HG03460 (cell line): ENCODE measurements around the gene TENM4.

Experiments
- ATAC-seq: cut with Tn5 transposase; IDR thresholded peaks from one replicate; pipeline ENCODE4 v1.9.1; 2021; ENCODE audit not compliant: unreplicated experiment

TENM4 gene

GRCh38 chr11:78952175-78952574, 488.7 kb downstream of the TENM4 start:
- ATAC-seq, result no peak

GRCh38 chr11:78949976-78950690, 490.7 kb downstream of the TENM4 start:
- no peak for ATAC-seq

- ATAC-seq, result no peak
Measured at GRCh38 chr11:78946945-78947902, 493.6 kb downstream of the TENM4 start.

- no peak for ATAC-seq
Measured at GRCh38 chr11:78943841-78944240, 497.0 kb downstream of the TENM4 start.

GRCh38 chr11:78943154-78943553, 497.7 kb downstream of the TENM4 start:
- no peak for ATAC-seq

GRCh38 chr11:78941226-78941851, 499.5 kb downstream of the TENM4 start:
- ATAC-seq, result no peak

GRCh38 chr11:78940500-78941225, 500.2 kb downstream of the TENM4 start:
- ATAC-seq, result no peak

GRCh38 chr11:78938971-78939370, 501.9 kb downstream of the TENM4 start:
- no peak for ATAC-seq

GRCh38 chr11:78938036-78938435, 502.8 kb downstream of the TENM4 start:
- ATAC-seq, result no peak

- no peak for ATAC-seq
Measured at GRCh38 chr11:78935398-78936068, 505.3 kb downstream of the TENM4 start.

GRCh38 chr11:78933350-78933749, 507.5 kb downstream of the TENM4 start:
- ATAC-seq, result no peak

- no peak for ATAC-seq
Measured at GRCh38 chr11:78932757-78933156, 508.1 kb downstream of the TENM4 start.

GRCh38 chr11:78931891-78932290, 508.9 kb downstream of the TENM4 start:
- no peak for ATAC-seq

- no peak for ATAC-seq
Measured at GRCh38 chr11:78930810-78931523, 509.9 kb downstream of the TENM4 start.

- ATAC-seq, result no peak
Measured at GRCh38 chr11:78929906-78930220, 511.0 kb downstream of the TENM4 start.

- no peak for ATAC-seq
Measured at GRCh38 chr11:78929207-78929905, 511.5 kb downstream of the TENM4 start.

- ATAC-seq, result no peak
Measured at GRCh38 chr11:78927511-78927910, 513.3 kb downstream of the TENM4 start.

GRCh38 chr11:78926633-78927338, 514.0 kb downstream of the TENM4 start:
- ATAC-seq, result no peak

- ATAC-seq, result no peak
Measured at GRCh38 chr11:78925387-78925786, 515.4 kb downstream of the TENM4 start.
